Gastroesophageal sphincter (tissue), 3 donors: ENCODE results near the gene FZD2.

Experiments used
- POLR2AphosphoS5 ChIP-seq: sonication (generic); formaldehyde crosslinking; IDR thresholded peaks from one replicate; pipeline ENCODE4 v1.6.1; 2017; ENCODE audit warnings: antibody characterized with exemption
- TF ChIP-seq, protein P1 (sequence below), 4 experiments: fragments of 200-600 bp in 2 of 4; fragments of 450-650 bp in 2 of 4; sonication (generic) in 1 of 4; IDR thresholded peaks; one replicate each; pipeline ENCODE4 v1.5.1; 2017 to 2019; ENCODE audit warnings: antibody characterized with exemption in 4 of 4, mild to moderate bottlenecking in 2 of 4, moderate library complexity in 2 of 4

DNA sequence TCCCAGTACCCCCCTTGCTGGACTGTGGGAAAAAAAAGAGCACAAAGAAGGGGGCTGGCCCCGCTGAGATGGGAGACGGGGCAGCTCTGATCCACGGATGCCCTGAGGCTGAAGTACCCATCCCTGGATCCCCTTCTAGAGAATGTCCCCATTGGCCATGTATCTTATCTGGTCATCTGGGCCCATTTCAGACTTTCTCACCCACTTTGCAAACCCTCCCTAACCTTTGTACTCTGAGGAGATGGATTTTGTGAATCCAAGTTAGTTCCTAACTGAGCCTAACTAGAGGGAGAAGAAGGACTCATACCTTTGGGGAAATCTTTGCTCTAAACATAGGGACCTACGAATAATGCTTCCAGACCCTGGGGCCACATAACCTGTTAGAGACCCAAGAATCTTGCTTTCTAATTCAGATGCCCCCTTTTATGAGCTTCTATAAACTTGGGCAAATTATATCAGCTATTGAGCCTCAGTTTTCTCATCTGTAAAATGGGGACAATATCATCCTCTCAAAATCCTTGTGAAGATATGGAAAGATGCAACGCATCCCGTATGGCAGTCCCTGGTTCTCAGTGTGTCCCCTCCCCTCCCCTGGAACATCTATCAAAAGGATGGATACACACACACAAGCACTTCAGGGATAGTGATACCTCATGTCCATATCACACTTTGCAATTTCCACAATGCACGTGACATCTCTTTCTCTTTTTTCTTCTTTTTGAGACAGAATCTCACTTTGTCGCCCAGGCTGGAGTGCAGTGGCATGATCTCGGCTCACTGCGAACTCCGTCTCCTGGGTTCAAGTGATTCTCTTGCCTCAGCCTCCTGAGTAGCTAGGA lies 16.8 kb upstream of the FZD2 start:
- TF ChIP-seq, protein P1, sequence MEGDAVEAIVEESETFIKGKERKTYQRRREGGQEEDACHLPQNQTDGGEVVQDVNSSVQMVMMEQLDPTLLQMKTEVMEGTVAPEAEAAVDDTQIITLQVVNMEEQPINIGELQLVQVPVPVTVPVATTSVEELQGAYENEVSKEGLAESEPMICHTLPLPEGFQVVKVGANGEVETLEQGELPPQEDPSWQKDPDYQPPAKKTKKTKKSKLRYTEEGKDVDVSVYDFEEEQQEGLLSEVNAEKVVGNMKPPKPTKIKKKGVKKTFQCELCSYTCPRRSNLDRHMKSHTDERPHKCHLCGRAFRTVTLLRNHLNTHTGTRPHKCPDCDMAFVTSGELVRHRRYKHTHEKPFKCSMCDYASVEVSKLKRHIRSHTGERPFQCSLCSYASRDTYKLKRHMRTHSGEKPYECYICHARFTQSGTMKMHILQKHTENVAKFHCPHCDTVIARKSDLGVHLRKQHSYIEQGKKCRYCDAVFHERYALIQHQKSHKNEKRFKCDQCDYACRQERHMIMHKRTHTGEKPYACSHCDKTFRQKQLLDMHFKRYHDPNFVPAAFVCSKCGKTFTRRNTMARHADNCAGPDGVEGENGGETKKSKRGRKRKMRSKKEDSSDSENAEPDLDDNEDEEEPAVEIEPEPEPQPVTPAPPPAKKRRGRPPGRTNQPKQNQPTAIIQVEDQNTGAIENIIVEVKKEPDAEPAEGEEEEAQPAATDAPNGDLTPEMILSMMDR (IDR thresholded peaks at IDR 0.05), result no peak
- TF ChIP-seq POLR2AphosphoS5, result no peak
